Head of caudate nucleus (tissue), 42 donors: ENCODE measurements around the gene UCK1.
"Not testable (repeated sequence)": the region's sequence is repeated elsewhere in the genome, so short reads cannot be mapped to it uniquely, and the experiment has no call there.

ENCODE experiments used
- DNase-seq, 42 donors: peaks; one replicate each; pipeline versions ENCODE4 v3.0.0 to v3.0.0-alpha.2; 2020 to 2021; ENCODE audit warnings: mixed read lengths in 7 of 42
- intact Hi-C: fragments of 100-400 bp; cut with DNase I; formaldehyde crosslinking; loops from one replicate; pipeline ENCODE4 v1.15.0; 2022

UCK1 gene

DNA sequence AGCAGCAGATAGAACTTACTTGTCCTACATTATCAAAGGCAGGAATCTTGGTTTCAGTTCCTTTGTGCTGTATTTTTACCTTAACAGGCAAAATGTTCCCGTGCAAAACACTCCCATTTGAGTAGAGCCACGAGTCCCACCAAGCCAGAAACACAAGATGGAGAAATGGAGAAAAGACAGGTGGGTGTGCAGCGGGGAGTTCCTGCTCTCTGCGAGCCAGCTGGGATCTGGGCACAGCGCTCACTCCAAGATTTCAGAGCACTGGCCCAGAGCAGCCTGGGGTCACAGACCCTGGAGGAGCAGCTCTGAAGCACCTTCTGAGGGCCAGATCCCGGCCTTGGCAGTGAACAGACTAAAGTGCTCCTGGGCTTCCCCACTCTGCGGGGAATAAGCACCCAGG is 2.9 kb downstream of the UCK1 start:
- DNase-seq = no peak
- intact Hi-C loops = loop anchor here (10.0 kb wide), 1 partner anchor 217 kb away; the partner anchor contains the start of gene RAPGEF1

DNA sequence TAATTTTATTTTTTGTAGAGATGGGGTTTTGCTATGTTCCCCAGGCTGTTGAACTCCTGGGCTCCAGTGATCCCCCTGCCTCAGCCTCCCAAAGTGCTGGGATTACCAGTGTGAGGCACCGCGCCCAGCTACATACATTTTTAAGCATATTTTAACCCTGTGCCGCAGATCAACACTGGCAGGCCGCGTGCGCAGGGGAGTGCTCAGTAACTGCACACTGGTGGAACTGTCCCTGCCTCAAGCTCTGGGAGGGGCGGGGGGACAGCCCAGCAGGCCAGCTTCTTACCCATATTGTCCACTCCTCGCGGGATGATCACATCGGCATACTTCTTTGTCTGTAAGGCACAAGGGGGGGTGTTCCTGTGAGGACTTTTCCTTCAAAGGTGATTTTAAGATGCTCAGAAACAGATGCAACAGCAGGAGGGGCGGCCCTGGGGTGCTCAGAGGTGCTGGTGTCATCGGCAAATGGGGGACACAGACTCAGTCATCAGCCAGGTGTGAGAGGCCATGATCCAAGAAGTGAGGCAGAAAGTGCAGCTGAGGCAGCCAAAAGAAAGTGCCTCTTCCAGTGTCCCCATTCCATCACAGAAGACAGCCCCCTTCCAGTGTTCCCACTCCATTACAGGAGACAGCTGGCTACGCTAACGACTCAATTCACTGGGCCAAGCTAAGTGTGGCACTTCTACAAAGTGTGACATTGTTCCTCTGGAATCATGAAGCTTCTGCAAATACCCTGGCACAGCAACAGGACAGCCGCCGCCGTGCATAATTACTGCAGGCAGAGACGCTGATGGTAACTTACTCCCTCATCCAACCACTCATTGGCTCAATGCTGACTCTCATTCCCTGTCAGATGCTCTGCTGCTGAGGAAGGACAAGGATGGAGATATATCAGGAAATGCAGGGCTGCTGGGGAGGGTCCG is 5.2 kb downstream of the UCK1 start:
- peak in 41 of 42 donors; percentile 27 to 85 (median 67) for DNase-seq
- intact Hi-C loops = loop anchor here (10.0 kb wide), 1 partner anchor 219 kb away; the partner anchor contains the start of gene RAPGEF1

DNA sequence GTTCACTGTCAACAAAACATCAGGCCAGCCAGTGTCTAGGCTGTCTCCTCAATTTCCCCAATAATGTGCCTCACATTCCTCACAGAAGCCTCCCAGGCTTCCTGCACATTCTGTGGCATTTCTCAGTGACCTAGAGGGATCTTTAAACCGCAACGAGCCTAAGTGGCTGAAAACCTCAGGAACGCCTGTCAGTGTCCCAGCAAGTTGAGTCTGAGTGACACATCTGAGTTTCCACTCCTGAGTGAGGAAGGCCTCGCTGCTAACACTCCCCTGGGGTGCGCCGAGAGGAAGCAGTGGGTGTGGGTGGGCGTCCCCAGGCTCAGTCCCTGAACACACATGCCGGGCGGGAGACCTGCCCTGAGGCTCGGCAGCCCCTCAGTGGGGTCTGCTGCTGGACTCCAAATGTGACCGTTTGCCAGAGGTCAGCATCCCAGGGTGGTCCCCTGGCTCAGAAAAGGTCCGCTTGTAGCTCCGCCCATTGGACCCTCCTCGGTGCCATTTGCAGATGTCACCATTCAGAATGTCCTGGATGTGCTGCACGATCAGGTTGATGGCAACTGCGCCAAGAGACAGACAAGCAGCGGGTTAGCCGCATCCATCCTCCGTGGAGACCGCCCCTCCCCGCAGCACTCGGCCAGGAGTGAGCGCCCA is 6.3 kb downstream of the UCK1 start:
- intact Hi-C loops = loop anchor here (10.0 kb wide), 1 partner anchor 220 kb away; the partner anchor contains the start of gene RAPGEF1
- DNase-seq = peak in 5 of 42 donors; percentile 29 to 56 (median 38)

DNA sequence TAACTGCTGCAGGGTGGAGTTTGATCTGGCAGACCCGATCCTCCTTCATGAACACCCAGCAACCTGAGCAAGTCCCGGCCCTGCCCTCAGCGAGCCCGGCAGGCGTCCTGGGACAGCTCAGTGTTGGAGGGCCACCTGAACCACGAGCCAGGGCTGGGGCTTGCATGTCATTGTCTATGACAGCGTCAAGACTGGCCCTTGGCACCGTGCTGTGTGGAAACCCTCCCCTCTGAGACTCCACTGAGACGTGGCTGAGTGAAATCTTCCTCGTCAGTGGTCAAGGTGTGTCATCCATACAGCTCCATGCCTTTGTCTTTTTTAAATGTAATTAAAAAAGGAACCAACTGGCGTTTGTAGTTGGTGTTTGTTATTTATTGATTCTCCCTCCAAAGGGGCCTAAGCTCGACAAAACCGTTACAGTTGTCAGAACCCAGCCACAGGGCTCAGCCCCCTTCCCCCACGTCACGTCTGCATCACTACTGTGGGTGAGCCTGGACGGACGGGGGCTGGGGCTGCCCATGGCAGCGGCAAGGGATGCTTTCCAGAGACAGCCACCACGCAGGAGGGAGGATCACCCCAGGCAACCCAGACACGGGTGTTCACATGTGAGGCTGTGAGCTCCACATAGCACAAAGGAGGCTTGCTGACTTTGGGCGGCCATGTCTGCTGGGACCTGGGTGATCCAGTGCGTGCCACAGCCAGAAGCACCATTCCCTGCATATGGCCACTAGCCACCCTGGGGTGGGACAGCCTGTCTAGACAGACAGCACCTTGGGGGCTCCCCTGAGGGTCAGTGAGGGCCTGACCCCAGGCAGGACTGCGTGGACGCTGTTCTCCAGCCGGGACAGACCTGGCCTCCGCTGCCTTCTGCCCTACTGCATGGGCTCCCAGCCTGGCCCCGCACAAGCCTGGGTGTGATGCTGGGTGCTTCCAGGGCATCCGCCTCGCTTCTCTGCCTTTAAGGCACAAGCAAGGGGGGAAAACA is 7.3 kb downstream of the UCK1 start:
- peak in 20 of 42 donors; percentile 14 to 66 (median 54) for DNase-seq
- intact Hi-C loops = loop anchor here (10.0 kb wide), 1 partner anchor 221 kb away; the partner anchor contains the start of gene RAPGEF1

DNA sequence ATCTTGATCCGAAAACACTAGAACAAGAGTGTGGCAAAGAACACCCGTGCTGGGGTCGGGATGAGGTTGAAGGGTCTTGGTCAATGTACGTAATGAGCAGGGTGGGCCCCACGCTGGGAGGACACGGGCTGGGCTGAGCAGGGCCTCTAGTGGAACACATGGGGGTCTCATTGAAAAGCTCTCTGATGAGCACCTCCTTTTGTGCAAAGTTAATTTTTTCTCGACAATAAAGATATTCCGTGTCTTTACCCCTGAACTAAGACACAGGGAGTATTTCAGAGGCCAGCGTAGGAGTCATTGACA is 8.0 kb downstream of the UCK1 start:
- intact Hi-C loops = loop anchor here (10.0 kb wide), 1 partner anchor 222 kb away; the partner anchor contains the start of gene RAPGEF1

DNA sequence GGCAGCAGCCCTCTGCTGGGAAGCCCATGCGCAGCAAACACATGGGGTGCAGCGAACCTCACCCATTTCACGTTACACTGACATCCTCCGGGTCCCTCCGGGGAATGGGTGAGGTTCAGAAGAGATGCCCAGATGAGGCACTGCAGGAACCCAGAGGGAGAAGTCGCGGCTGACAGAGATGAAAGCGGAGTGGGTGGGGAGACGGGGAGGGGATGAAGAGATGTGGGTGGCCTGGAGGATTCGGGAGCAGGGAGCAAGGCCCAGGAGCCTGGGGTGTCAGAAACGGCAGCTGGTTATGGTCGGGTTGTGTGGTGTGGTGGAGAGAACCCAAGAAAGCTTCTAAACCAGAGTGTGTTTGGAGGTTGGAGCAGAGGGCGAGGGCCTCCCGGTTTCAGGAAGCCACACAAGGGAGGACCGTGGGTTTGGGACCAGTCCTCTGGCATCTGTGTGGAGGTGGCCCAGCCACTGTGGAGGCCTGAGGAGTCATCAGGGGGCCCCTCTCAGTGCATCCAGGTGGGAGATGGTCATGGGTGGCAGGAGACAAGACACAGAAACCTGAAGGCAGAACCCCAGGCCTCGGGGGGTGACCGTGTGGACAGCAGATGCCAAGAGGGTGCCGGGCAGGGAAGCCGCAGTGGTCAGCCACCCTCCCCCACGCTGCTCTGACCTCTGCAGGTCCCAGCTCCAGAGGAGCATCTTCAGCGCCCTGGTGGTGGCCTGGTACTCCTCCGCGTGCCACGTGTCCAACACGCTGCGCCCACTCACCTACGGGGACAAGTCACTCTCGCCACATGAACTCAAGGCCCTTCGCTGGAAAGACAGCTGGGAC is 8.6 kb downstream of the UCK1 start:
- intact Hi-C loops = loop anchor here (10.0 kb wide), 1 partner anchor 222 kb away; the partner anchor contains the start of gene RAPGEF1
- peak in 1 of 42 donors; percentile 22 for DNase-seq

More for the DNA sequence above, 8.0 kb downstream of the UCK1 start:
- DNase-seq = no peak

DNA sequence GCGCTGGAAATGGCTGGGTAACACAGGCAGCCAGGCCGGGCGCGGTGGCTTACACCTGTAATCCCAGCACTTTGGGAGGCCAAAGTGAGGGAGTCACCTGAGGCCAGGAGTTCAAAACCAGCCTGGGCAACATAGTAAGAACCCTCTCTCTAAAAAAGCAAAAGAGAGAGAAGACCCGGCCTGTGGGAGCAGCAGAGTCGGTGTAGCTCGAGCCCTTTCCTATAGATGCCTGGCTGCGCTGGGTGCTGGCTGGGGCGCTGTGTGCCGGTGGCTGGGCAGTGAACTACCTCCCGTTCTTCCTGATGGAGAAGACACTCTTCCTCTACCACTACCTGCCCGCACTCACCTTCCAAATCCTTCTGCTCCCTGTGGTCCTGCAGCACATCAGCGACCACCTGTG is 9.2 kb downstream of the UCK1 start:
- intact Hi-C loops = loop anchor here (10.0 kb wide), 1 partner anchor 223 kb away; the partner anchor contains the start of gene RAPGEF1
- DNase-seq = no peak

DNA sequence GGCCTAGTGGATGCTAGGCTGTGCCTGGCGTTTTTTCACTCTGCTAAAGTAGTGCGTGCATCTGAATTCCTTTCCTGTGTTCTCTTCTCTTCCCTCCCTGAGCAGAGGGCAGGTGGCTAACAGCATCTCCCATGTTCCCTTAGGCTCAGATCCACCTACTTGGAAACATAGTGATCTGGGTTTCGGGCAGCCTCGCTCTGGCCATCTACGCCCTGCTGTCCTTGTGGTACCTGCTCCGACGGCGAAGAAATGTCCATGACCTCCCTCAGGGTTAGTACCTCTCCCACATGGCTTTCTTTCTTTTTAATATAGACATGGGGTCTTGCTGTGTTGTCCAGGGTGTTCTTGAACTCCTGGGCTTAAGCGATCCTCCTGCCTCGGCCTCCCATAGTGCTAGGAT is 9.9 kb downstream of the UCK1 start:
- no peak for DNase-seq
- intact Hi-C loops = loop anchor here (10.0 kb wide), 1 partner anchor 224 kb away; the partner anchor contains the start of gene RAPGEF1

DNA sequence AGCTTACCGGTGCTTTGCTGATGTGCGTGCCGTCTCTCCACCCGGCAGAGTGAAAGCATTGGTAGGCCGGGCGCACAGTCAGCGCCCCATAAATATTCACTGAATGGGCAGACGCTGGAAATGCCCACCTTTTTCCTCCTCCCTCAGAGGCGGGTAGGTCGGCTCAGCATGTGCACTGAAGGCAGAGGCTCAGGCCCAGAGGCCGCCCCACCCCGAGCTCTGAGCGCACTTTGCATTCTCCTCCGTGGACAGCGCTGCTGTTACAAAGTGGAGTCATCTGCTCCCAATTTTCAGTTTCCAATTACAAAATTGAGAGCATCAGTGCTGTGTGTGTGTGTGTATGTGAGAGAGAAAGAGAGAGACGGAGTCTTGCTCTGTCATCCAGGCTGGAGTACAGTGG is 10.6 kb downstream of the UCK1 start:
- intact Hi-C loops = loop anchor here (10.0 kb wide), 1 partner anchor 224 kb away; the partner anchor contains the start of gene RAPGEF1
- DNase-seq = no peak

DNA sequence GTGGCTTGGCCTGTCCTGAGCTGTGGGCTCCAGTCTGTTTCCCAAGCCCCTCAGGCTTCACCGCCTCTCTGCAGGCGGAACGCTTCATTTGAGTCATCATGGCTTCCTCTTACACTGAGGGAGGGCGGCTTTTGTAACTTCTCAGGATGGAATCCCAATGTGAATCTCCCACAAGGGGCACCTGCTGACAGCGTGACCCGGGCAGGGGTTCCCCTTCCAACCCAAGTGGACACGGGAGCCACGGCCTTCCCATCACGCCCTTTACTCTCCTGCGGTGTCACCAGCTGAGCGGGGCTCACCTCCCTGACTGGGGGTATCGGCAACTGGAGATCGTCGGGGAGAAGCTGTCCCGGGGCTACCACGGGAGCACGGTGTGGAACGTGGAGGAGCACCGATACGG is 12.5 kb downstream of the UCK1 start:
- intact Hi-C loops = no loop called here
- no peak for DNase-seq

DNA sequence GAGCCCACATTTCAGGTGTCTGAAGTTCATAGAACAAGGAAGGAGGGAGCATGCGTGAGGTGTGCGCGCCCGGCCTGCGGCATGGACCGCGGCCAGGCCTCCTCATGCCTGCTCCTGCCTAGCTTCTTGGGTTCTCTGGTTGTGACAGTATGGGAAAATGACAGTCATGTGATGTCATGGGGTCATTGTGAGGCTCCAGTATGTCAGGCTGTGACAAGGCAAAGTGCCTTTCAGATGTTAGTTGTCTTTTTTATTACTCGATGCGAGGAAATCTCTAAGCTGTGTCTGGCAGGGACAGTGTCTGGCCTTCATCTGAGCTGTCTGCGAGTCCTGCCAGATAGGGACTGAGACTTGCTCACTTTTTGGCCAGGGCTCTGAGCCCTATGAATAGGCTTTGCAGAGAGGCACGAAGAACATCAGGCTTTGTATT is 13.3 kb downstream of the UCK1 start:
- DNase-seq = peak in 31 of 42 donors; percentile 33 to 82 (median 56)
- intact Hi-C loops = no loop called here

DNA sequence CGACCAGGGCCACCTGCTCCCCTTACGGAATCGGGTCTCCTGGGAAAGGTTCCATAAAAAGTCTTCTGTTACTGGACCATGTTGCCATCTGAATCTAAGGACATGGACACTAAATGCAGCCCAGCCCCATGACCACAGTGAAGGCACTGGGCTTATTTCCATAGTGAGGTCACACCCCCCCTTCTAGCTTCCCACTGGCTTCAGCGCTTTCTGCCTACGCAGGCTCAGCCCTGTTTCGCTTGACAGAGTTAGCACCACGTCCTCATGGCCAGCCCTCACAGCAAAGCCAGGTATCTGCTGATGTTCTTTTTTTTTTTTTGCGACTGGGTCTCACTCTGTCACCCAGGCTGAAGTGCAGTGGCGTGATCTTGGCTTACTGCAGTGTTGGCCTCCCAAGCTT is 14.1 kb downstream of the UCK1 start:
- intact Hi-C loops = no loop called here
- DNase-seq = no peak

DNA sequence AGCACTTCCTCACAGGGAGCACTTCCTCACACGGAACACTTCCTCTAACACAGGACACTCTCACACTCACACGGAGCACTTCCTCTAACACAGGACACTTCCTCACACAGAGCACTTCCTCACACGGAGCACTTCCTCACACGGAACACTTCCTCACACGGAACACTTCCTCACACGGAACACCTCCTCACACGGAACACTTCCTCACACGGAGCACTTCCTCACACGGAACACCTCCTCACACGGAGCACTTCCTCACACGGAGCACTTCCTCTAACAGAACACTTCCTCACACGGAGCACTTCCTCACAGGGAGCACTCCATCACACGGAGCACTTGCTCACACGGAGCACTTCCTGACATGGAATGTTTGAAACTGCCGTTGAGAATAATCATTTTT is 15.0 kb downstream of the UCK1 start:
- intact Hi-C loops = no loop called here

DNA sequence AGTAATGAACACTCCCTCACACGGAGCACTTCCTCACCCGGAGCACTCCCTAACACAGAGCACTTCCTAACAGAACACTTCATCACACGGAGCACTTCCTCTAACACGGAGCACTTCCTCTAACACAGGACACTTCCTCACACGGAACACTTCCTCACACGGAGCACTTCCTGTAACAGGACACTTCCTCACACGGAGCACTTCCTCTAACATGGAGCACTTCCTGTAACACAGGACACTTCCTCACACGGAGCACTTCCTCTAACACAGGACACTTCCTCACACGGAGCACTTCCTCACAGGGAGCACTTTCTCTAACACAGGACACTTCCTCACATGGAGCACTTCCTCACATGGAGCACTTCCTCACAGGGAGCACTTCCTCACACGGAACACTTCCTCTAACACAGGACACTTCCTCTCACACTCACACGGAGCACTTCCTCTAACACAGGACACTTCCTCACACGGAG is 15.5 kb downstream of the UCK1 start:
- DNase-seq = not testable (repeated sequence)

More for the DNA sequence above, 15.0 kb downstream of the UCK1 start:
- no peak for DNase-seq

DNA sequence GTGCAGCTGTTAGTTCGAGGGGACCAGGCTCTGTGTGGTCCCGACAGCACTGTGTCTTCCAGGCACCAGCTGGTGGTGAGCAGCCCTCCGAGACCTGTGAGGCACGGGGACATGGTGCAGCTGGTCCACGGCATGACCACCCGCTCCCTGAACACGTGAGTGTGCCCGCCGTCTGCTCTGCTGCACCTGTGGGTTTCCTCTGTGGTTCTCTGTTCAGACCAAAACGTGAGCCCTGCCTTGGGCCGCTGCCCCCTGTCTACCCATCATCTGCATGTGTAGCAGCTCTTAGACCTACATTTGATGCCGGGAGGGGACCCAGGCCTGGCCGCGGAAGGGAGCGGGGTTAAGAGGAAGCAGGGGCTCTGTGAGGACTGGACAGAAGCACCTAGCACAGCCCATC is 17.9 kb downstream of the UCK1 start:
- DNase-seq = no peak
- intact Hi-C loops = no loop called here

More for the DNA sequence above, 15.5 kb downstream of the UCK1 start:
- intact Hi-C loops = not testable (repeated sequence)

DNA sequence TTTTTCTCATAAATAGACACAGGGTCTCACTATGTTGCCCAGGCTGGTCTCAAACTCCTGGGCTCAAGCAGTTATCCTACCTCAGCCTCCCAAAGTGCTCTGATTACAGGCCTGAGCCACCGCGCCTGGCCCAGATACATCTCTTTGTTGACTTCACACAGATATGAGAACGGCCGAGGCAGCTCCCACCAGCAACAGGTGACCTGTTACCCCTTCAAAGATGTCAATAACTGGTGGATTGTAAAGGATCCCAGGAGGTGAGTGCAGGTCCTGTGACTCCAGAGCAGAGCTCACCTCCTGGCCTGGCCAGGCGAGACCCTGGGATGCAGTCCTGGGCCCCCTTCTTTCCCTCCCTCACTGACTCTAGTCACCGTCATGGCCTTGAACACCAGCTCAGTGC is 19.2 kb downstream of the UCK1 start:
- intact Hi-C loops = no loop called here
- no peak for DNase-seq

DNA sequence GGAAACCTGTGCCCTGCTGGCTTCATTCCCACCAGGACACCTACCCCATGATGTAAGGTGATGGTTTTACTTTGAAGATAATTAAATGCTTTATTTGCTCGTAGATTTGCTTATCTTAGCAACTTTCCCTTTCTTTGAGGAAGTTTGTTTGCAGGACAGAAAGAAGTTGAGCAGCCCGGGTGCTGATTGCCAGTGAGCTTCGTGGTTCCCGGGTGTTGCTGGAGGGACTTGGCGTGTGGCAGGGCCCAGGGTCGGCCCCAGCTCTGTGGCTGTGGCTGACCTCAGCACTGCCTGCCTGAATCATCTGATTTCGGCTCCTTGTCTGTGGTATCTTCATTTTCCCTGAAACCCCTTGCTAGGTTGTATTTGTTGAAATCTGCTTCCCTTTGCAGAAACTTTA is 19.6 kb downstream of the UCK1 start:
- DNase-seq = no peak
- intact Hi-C loops = no loop called here

DNA sequence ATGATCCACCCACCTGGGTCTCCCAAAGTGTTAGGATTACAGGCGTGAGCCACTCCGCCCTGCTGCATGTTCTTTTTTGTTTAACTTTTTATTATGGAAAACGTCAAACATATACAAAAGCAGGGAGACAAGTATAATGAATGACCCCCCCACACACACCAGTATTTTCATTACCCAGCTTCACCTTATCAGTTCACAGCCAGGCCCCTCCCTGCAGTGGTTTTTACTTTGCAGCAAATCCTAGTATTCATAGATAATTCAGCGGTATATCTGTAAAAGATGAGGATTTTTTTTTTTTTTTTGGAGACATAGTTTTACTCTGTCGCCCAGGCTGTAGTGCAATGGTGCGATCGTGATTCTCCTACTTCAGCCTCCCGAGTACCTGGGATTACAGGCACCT is 26.1 kb downstream of the UCK1 start:
- intact Hi-C loops = no loop called here
- no peak for DNase-seq
